HCT116 (cell line): ENCODE data around the gene KIAA1755. TPM values are rescaled to one million over a fixed set of nuclear protein-coding genes. Genes with fewer than 3 reads are reported as not detected.

Experiments used
- ATAC-seq: fragments of 200-7000 bp; cut with Tn5 transposase; 2 replicates; pipeline ENCODE4 v1.9.1; 2020; ENCODE audit warnings: mild to moderate bottlenecking, moderate library complexity
- BruUV-seq: library from RNA; stranded (reverse); fragments of 400-500 nt; replicated peaks from 2 replicates; lab custom pipeline; 2021; lab: Mats Ljungman, UMichigan
- CTCF ChIA-PET: fragments of 300-600 bp; sonication (Branson Sonifier 250); formaldehyde crosslinking; loops from one replicate; lab custom pipeline; 2021; ENCODE audit warnings: antibody characterized with exemption; lab: Charles Lee
- POLR2A ChIA-PET: fragments of 300-600, 350-600 bp; sonication (Branson Sonifier 250); formaldehyde crosslinking; loops from one replicate; lab custom pipeline; 2021; ENCODE audit warnings: antibody characterized with exemption; lab: Charles Lee
- RAD21 ChIA-PET, 2 experiments: fragments of 300-600 bp; sonication (Branson Sonifier 250); formaldehyde crosslinking; loops; one replicate each; lab custom pipeline; 2023; ENCODE audit warnings: low total read pairs in 2 of 2; ENCODE audit not compliant: uncharacterized antibody in 2 of 2, unreplicated experiment in 2 of 2, low non-redundant PET in 1 of 2; lab: Charles Lee
- DNase-seq: peaks from one replicate; pipeline ENCODE4 v3.0.0-alpha.2; 2010; ENCODE audit warnings: low read depth, low spot score
- H2AFZ ChIP-seq: fragments of 200-600 bp; shearing (Covaris generic), sonication (generic); 2 replicates; pipeline ENCODE4 v1.6.1; 2017; ENCODE audit warnings: low read depth, mixed run types, mixed read lengths, antibody characterized with exemption, low read length; ENCODE audit not compliant: poor library complexity, severe bottlenecking
- H3K27ac ChIP-seq: 2 replicates; pipeline ENCODE4 v1.5.1; 2012; ENCODE audit warnings: low read depth, low read length
- H3K27me3 ChIP-seq: fragments of 200-600 bp; sonication (generic); 2 replicates; pipeline ENCODE4 v1.6.1; 2016; ENCODE audit warnings: mixed run types, low read length, mixed read lengths; ENCODE audit not compliant: insufficient read depth
- H3K36me3 ChIP-seq, 2 experiments: fragments of 200-500 bp in 1 of 2; fragments of 200-600 bp in 1 of 2; sonication (Bioruptor generic) in 1 of 2; sonication (generic) in 1 of 2; 2 replicates each; pipeline versions ENCODE4 v1.5.1 to v1.6.1; 2014 to 2016; ENCODE audit warnings: low read length in 2 of 2, inconsistent platforms in 1 of 2, mixed read lengths in 1 of 2, mixed run types in 1 of 2; ENCODE audit not compliant: insufficient read depth in 2 of 2, control insufficient read depth in 1 of 2
- H3K4me1 ChIP-seq, 2 experiments: fragments of 200-600 bp in 1 of 2; sonication (generic) in 1 of 2; 2 replicates each; pipeline versions ENCODE4 v1.5.1 to v1.6.1; 2012 to 2017; ENCODE audit warnings: low read length in 2 of 2, inconsistent platforms in 1 of 2, mild to moderate bottlenecking in 1 of 2, mixed read lengths in 1 of 2, mixed run types in 1 of 2, moderate library complexity in 1 of 2; ENCODE audit not compliant: insufficient read depth in 2 of 2, control insufficient read depth in 1 of 2
- H3K4me2 ChIP-seq: fragments of 200-600 bp; sonication (generic); 2 replicates; pipeline ENCODE4 v1.6.1; 2017; ENCODE audit warnings: mixed run types, low read length, mixed read lengths
- H3K4me3 ChIP-seq, 2 experiments: fragments of 200-600 bp in 1 of 2; sonication (generic) in 1 of 2; replicated peaks in 1 of 2; 2 replicates each; pipeline ENCODE4 v1.5.1; 2011 to 2016; ENCODE audit warnings: low read length in 2 of 2, control low read depth in 1 of 2, low read depth in 1 of 2, mild to moderate bottlenecking in 1 of 2, mixed read lengths in 1 of 2, mixed run types in 1 of 2
- H3K79me2 ChIP-seq: fragments of 200-600 bp; sonication (generic); 2 replicates; pipeline ENCODE4 v1.6.1; 2017; ENCODE audit warnings: mild to moderate bottlenecking, mixed run types, low read length, moderate library complexity, mixed read lengths; ENCODE audit not compliant: insufficient read depth
- H3K9ac ChIP-seq: fragments of 200-600 bp; sonication (generic); 2 replicates; pipeline ENCODE4 v1.6.1; 2016; ENCODE audit warnings: low read length, mixed read lengths
- H3K9me2 ChIP-seq: fragments of 200-600 bp; sonication (generic), shearing (Covaris generic); 2 replicates; pipeline ENCODE4 v1.6.1; 2017; ENCODE audit warnings: mixed run types, mild to moderate bottlenecking, moderate library complexity; ENCODE audit not compliant: insufficient read depth
- H3K9me3 ChIP-seq, 2 experiments: fragments of 200-500 bp in 1 of 2; fragments of 200-600 bp in 1 of 2; sonication (Bioruptor generic) in 1 of 2; sonication (generic) in 1 of 2; 2 replicates each; pipeline ENCODE4 v1.6.1; 2014 to 2017; ENCODE audit warnings: low read length in 2 of 2, mixed read lengths in 2 of 2, inconsistent platforms in 1 of 2, low read depth in 1 of 2, mild to moderate bottlenecking in 1 of 2, mixed run types in 1 of 2, moderate library complexity in 1 of 2; ENCODE audit not compliant: control insufficient read depth in 1 of 2, insufficient read depth in 1 of 2
- H4K20me1 ChIP-seq: fragments of 200-600 bp; sonication (generic), shearing (Covaris generic); 2 replicates; pipeline ENCODE4 v1.6.1; 2017; ENCODE audit warnings: mixed run types, mild to moderate bottlenecking, moderate library complexity; ENCODE audit not compliant: insufficient read depth
- CBX3 ChIP-seq: IDR thresholded peaks from 2 replicates; pipeline ENCODE4 v1.6.1; 2012; ENCODE audit warnings: low read depth
- EZH2phosphoT487 ChIP-seq: fragments of 200-600 bp; IDR thresholded peaks from 2 replicates; pipeline ENCODE4 v1.6.1; 2018; ENCODE audit warnings: antibody characterized with exemption, borderline replicate concordance
- RAD21 ChIP-seq: IDR thresholded peaks from 2 replicates; pipeline ENCODE4 v1.6.1; 2012; ENCODE audit warnings: low read depth, mild to moderate bottlenecking
- SIN3A ChIP-seq: IDR thresholded peaks from 2 replicates; pipeline ENCODE4 v1.6.1; 2012; ENCODE audit warnings: low read depth
- YY1 ChIP-seq: IDR thresholded peaks from 2 replicates; pipeline ENCODE4 v1.6.1; 2011; ENCODE audit warnings: low read length, low read depth, moderate library complexity, mild to moderate bottlenecking; ENCODE audit not compliant: insufficient replicate concordance; ENCODE audit errors: extremely low read depth
- ZFX ChIP-seq: fragments of 450-650 bp; IDR thresholded peaks from 2 replicates; pipeline ENCODE4 v1.6.1; 2017
- ZNF274 ChIP-seq: fragments of 200-500 bp; sonication (Bioruptor generic); IDR thresholded peaks from 2 replicates; pipeline ENCODE4 v1.6.1; 2014; ENCODE audit warnings: mild to moderate bottlenecking, low read depth, low read length, inconsistent platforms
- intact Hi-C: fragments of 100-400 bp; cut with micrococcal nuclease; formaldehyde crosslinking; loops from 2 replicates; pipeline ENCODE4 v1.10.0; 2022
- total RNA-seq: library from RNA; stranded (reverse); gene quantifications from one replicate; pipeline ENCODE4 v1.2.1, GENCODE V29; 2021; ENCODE audit not compliant: unreplicated experiment
- TF ChIP-seq, protein P1 (sequence below): IDR thresholded peaks from 2 replicates; pipeline ENCODE4 v1.6.1; 2012
- TF ChIP-seq, protein P2 (sequence below), 3 experiments: fragments of 200-600 bp in 1 of 3; sonication (generic) in 1 of 3; IDR thresholded peaks in 2 of 3; conservative IDR thresholded peaks in 1 of 3; 2 replicates each; pipeline ENCODE4 v1.5.1; 2012 to 2017; ENCODE audit warnings: low read depth in 2 of 3, low read length in 2 of 3, antibody characterized with exemption in 1 of 3, borderline replicate concordance in 1 of 3, control low read depth in 1 of 3, mild to moderate bottlenecking in 1 of 3, mixed read lengths in 1 of 3, mixed run types in 1 of 3, moderate library complexity in 1 of 3; ENCODE audit not compliant: insufficient read depth in 1 of 3

Gene KIAA1755
- total RNA-seq, 1 experiment from 2014 or later, result not detected

DNA sequence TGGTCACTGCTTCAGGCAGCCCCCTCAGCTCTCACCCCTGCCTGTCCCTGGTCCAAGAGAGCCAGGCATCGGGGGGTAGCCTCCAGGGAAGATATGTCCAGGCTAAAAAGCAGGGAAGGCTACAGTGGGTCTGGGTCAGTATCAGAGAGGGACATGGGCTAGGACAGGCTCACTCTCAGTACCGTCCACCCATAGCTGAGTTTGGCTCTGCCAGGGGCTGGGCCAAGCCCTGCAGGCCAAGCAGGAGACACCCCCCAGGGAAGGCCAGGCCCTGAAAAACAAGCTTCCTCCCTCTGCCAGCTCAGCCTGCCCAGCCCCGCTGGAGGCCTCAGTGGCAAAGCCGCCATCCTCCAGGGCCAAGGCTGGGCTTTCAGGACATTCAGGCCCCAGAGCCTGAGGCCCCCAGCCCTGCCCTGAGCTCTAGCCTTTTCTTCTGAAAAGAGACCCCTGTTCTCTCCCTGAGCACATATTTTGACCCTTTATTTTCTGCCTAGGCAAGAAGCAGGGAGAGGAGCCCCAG is 66.9 kb downstream of the KIAA1755 start:
- Histone ChIP-seq H3K36me3 (no peaks in the 10 kb centered on the region), H3K9ac (no peak overlapping the region), H3K9me3 (no peaks in the 10 kb centered on the region), H3K4me1 (no peaks in the 10 kb centered on the region), H3K27me3 (no peaks in the 10 kb centered on the region), H2AFZ (no peak overlapping the region), H4K20me1 (no peaks in the 10 kb centered on the region), H3K27ac (no peak overlapping the region), H3K4me2 (no peak overlapping the region), H3K79me2 (no peaks in the 10 kb centered on the region), H3K4me3 (no peak overlapping the region), H3K9me2 (no peaks in the 10 kb centered on the region)
- ChIA-PET POLR2A (no interaction called here), CTCF (no interaction called here), RAD21 (no interaction called here)
- ATAC-seq (no peak), DNase-seq (no peak)
- intact Hi-C loops, result no loop called here
- no TSS peak for BruUV-seq
- TF ChIP-seq ZFX, result no peak
- TF ChIP-seq, protein P1, sequence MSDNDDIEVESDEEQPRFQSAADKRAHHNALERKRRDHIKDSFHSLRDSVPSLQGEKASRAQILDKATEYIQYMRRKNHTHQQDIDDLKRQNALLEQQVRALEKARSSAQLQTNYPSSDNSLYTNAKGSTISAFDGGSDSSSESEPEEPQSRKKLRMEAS, result no peak
- TF ChIP-seq YY1, result no peak
- TF ChIP-seq, protein P2, sequence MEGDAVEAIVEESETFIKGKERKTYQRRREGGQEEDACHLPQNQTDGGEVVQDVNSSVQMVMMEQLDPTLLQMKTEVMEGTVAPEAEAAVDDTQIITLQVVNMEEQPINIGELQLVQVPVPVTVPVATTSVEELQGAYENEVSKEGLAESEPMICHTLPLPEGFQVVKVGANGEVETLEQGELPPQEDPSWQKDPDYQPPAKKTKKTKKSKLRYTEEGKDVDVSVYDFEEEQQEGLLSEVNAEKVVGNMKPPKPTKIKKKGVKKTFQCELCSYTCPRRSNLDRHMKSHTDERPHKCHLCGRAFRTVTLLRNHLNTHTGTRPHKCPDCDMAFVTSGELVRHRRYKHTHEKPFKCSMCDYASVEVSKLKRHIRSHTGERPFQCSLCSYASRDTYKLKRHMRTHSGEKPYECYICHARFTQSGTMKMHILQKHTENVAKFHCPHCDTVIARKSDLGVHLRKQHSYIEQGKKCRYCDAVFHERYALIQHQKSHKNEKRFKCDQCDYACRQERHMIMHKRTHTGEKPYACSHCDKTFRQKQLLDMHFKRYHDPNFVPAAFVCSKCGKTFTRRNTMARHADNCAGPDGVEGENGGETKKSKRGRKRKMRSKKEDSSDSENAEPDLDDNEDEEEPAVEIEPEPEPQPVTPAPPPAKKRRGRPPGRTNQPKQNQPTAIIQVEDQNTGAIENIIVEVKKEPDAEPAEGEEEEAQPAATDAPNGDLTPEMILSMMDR (IDR thresholded peaks at IDR 0.05 in 2 of 3, conservative IDR thresholded peaks at IDR 0.05 in 1 of 3; ENCODE audit: borderline replicate concordance in 1 of 3, insufficient read depth in 1 of 3, low read depth in 2 of 3, low read length in 2 of 3), result no peak
- no peak for TF ChIP-seq SIN3A
- TF ChIP-seq RAD21, result no peak
- no peak for TF ChIP-seq CBX3

DNA sequence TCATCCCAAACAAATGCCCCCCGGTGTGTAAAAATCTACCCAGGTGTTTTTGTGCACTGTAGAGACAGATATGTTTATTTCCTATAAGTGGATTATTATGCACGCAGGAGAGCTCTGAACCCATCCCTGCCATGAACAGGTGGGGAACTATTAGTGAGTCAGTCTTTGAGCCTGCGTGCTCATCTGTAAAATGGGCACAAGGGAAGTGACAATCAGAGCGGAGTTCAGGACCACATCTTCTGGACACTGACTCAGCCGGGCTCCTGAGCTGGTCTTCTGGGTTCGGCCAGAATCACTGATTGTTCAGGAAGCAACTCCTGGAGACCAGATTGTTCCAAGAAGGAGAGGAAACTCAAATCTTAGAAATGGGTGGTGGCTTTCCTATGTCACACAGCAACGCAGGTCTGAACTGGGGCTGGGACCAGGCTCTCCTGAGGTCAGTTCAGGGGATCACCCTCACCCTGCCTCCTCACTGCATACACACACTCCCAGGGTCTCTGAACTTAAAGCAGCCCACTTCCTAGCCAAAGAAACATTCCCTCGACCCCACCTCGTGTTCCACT is 68.1 kb downstream of the KIAA1755 start:
- Histone ChIP-seq H2AFZ (no peak overlapping the region), H3K4me2 (no peak overlapping the region), H3K9me2 (no peaks in the 10 kb centered on the region), H3K4me1 (peaks cover 1 to 7% of the 10 kb centered on the region in 2 experiments), H3K9ac (no peak overlapping the region), H3K9me3 (no peaks in the 10 kb centered on the region), H3K27ac (no peak overlapping the region), H3K4me3 (no peak overlapping the region), H3K36me3 (no peaks in the 10 kb centered on the region), H4K20me1 (no peaks in the 10 kb centered on the region)
- intact Hi-C loops, result no loop called here
- CTCF ChIA-PET, result no interaction called here
- DNase-seq, result no peak
- POLR2A ChIA-PET, result no interaction called here
- BruUV-seq, result no TSS peak
- TF ChIP-seq ZNF274 (no peak), EZH2phosphoT487 (no peak)
- TF ChIP-seq, all 23 proteins: peak for 0
- Histone ChIP-seq H3K27me3 (no peaks in the 10 kb centered on the region), H3K79me2 (no peaks in the 10 kb centered on the region)
- ATAC-seq, result no peak
- RAD21 ChIA-PET, result no interaction called here
